OCI-LY7 (cell line): ENCODE results near the gene EPN1. TPM values are rescaled to one million over a fixed set of nuclear protein-coding genes. Genes with fewer than 3 reads are reported as not detected.
"Not testable (repeated sequence)": the region's sequence is repeated elsewhere in the genome, so short reads cannot be mapped to it uniquely, and the experiment has no call there.

Experiments used
- BruUV-seq: library from RNA; stranded (reverse); fragments of 400-500 nt; replicated peaks from 2 replicates; lab custom pipeline; 2021; lab: Mats Ljungman, UMichigan
- CTCF ChIA-PET: fragments of 300-600 bp; sonication (Branson Sonifier 250); formaldehyde crosslinking; loops from one replicate; lab custom pipeline; 2022; ENCODE audit warnings: antibody characterized with exemption; ENCODE audit not compliant: unreplicated experiment; lab: Charles Lee
- POLR2A ChIA-PET: fragments of 300-600 bp; sonication (Branson Sonifier 250); formaldehyde crosslinking; loops from one replicate; lab custom pipeline; 2022; ENCODE audit warnings: antibody characterized with exemption; lab: Charles Lee
- DNase-seq: peaks from one replicate; pipeline ENCODE4 v3.0.0-alpha.2; 2015; ENCODE audit warnings: low spot score
- H2AFZ ChIP-seq: fragments of 200-600 bp; sonication (generic), shearing (Covaris generic); 2 replicates; pipeline ENCODE4 v1.6.1; 2014; ENCODE audit warnings: mild to moderate bottlenecking, antibody characterized with exemption, low read length, moderate library complexity
- H3K27ac ChIP-seq: fragments of 200-600 bp; sonication (generic); 2 replicates; pipeline ENCODE4 v1.5.1; 2014; ENCODE audit warnings: mixed run types, low read depth, mild to moderate bottlenecking, moderate library complexity, low read length, inconsistent platforms; ENCODE audit not compliant: poor library complexity, severe bottlenecking
- H3K36me3 ChIP-seq: fragments of 200-600 bp; sonication (generic); 2 replicates; pipeline ENCODE4 v1.6.1; 2014; ENCODE audit warnings: mild to moderate bottlenecking, antibody characterized with exemption, low read length, moderate library complexity, mixed read lengths; ENCODE audit not compliant: insufficient read depth
- H3K4me1 ChIP-seq: fragments of 200-600 bp; sonication (generic); 2 replicates; pipeline ENCODE4 v1.5.1; 2014; ENCODE audit warnings: mild to moderate bottlenecking, low read length; ENCODE audit not compliant: insufficient read depth, poor library complexity, severe bottlenecking
- H3K4me2 ChIP-seq: fragments of 200-600 bp; sonication (generic); 2 replicates; pipeline ENCODE4 v1.6.1; 2014; ENCODE audit warnings: mild to moderate bottlenecking, low read length
- H3K4me3 ChIP-seq: fragments of 200-600 bp; sonication (generic); 2 replicates; pipeline ENCODE4 v1.5.1; 2014; ENCODE audit warnings: mild to moderate bottlenecking, low read depth, low read length; ENCODE audit not compliant: poor library complexity, severe bottlenecking
- H3K79me2 ChIP-seq: fragments of 200-600 bp; sonication (generic); 2 replicates; pipeline ENCODE4 v1.6.1; 2016; ENCODE audit warnings: low read depth, mild to moderate bottlenecking, low read length, moderate library complexity, mixed read lengths; ENCODE audit not compliant: insufficient read depth
- H3K9me2 ChIP-seq: fragments of 200-600 bp; sonication (generic); 2 replicates; pipeline ENCODE4 v1.6.1; 2016; ENCODE audit warnings: mild to moderate bottlenecking, low read length, mixed read lengths; ENCODE audit not compliant: insufficient read depth
- H3K9me3 ChIP-seq: fragments of 200-600 bp; sonication (generic); 2 replicates; pipeline ENCODE4 v1.6.1; 2014; ENCODE audit warnings: mild to moderate bottlenecking, mixed run types, low read length, mixed read lengths
- H4K20me1 ChIP-seq: fragments of 200-600 bp; sonication (generic); 2 replicates; pipeline ENCODE4 v1.6.1; 2014; ENCODE audit warnings: mild to moderate bottlenecking, antibody characterized with exemption, low read length, moderate library complexity, mixed read lengths; ENCODE audit not compliant: insufficient read depth
- EZH2phosphoT487 ChIP-seq: fragments of 200-600 bp; sonication (generic); IDR thresholded peaks from 2 replicates; pipeline ENCODE4 v1.6.1; 2018; ENCODE audit warnings: low read depth, borderline replicate concordance, mild to moderate bottlenecking, mixed run types, antibody characterized with exemption, low read length, moderate library complexity, mixed read lengths
- intact Hi-C: fragments of 100-400 bp; cut with micrococcal nuclease; formaldehyde crosslinking; loops from one replicate; pipeline ENCODE4 v1.10.0; 2022; ENCODE audit not compliant: unreplicated experiment
- total RNA-seq, 2 experiments: library from RNA; depleted of rRNA in 1 of 2; stranded (reverse); fragments of >200 nt in 1 of 2; shearing (Covaris generic) in 1 of 2; gene quantifications; 2 replicates each; pipeline ENCODE4 v1.2.3, GENCODE V29; 2014 to 2022
- TF ChIP-seq, protein P1 (sequence below): fragments of 200-600 bp; sonication (generic); conservative IDR thresholded peaks from 2 replicates; pipeline ENCODE4 v1.5.1; 2014; ENCODE audit warnings: mild to moderate bottlenecking, antibody characterized with exemption, low read length, moderate library complexity, mixed read lengths

Gene EPN1
- total RNA-seq, 2 experiments from 2014 or later, result 40.5 to 120 TPM

DNA sequence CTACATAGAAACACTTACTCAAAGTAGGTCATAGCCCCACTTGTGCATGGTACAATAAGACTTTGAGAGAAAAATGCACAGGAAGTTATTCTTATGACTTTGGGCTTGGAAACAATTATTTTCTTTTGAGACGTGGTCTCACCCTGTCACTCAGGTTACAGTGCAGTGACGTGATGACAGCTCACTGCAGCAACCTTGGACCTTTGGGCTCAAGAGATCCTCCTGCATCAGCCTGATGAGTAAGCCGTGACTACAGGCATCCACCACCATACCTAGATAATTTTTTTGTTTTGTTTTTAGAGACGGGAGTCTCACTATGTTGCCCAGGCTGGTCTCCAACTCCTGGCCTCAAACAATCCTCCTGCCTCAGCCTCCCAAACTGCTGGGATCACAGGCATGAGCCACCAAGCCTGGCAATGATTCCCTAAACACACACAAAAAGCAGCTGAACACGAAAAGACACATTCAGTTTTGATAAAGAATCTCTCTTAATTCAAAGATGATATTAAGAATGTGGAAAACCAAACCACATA is 45.3 kb downstream of the EPN1 start:
- Histone ChIP-seq H3K4me3 (no peak overlapping the region), H3K4me1 (no peaks in the 10 kb centered on the region), H3K9me2 (no peaks in the 10 kb centered on the region), H2AFZ (no peak overlapping the region), H3K36me3 (no peaks in the 10 kb centered on the region), H3K79me2 (no peaks in the 10 kb centered on the region), H3K27ac (no peak overlapping the region), H4K20me1 (no peaks in the 10 kb centered on the region), H3K9me3 (peaks cover 10% of the 10 kb centered on the region; the same call in 1 of the 2 replicates), H3K4me2 (no peak overlapping the region)
- POLR2A ChIA-PET, result no interaction called here
- DNase-seq, result no peak
- intact Hi-C loops, result no loop called here
- BruUV-seq, result no TSS peak
- no peak for TF ChIP-seq EZH2phosphoT487
- TF ChIP-seq, protein P1, sequence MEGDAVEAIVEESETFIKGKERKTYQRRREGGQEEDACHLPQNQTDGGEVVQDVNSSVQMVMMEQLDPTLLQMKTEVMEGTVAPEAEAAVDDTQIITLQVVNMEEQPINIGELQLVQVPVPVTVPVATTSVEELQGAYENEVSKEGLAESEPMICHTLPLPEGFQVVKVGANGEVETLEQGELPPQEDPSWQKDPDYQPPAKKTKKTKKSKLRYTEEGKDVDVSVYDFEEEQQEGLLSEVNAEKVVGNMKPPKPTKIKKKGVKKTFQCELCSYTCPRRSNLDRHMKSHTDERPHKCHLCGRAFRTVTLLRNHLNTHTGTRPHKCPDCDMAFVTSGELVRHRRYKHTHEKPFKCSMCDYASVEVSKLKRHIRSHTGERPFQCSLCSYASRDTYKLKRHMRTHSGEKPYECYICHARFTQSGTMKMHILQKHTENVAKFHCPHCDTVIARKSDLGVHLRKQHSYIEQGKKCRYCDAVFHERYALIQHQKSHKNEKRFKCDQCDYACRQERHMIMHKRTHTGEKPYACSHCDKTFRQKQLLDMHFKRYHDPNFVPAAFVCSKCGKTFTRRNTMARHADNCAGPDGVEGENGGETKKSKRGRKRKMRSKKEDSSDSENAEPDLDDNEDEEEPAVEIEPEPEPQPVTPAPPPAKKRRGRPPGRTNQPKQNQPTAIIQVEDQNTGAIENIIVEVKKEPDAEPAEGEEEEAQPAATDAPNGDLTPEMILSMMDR, result no peak
- CTCF ChIA-PET, result no interaction called here

DNA sequence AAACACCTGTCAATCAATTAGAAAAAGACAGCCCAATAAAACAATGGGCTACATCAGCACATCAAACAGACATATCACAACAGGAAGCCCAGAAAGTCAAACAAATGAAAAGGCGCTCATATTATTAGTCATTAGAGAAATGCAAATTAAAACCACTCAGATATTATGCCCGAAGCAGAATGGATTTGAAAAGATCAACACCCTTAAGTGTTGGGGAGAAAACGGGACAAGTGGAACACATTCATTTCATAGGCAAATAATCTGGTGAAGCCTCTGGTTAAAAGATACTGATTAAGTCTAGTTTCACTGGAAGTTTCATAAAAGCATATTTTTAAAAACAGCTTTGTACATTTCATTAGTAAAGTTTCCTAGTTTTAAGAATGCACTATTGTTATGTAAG is 45.8 kb downstream of the EPN1 start:
- H3K9me3 ChIP-seq, result peaks cover 10% of the 10 kb centered on the region; the same call in 1 of the 2 replicates
- H3K4me2 ChIP-seq, result no peak overlapping the region
- no peak overlapping the region for H3K27ac ChIP-seq
- POLR2A ChIA-PET, result no interaction called here
- intact Hi-C loops, result no loop called here
- no peaks in the 10 kb centered on the region for H3K79me2 ChIP-seq
- no peak for TF ChIP-seq EZH2phosphoT487
- TF ChIP-seq, protein P1, result no peak
- CTCF ChIA-PET, result no interaction called here
- DNase-seq, result no peak
- no peaks in the 10 kb centered on the region for H3K4me1 ChIP-seq
- no peak overlapping the region for H3K4me3 ChIP-seq
- BruUV-seq, result no TSS peak
- no peak overlapping the region for H2AFZ ChIP-seq
- no peaks in the 10 kb centered on the region for H3K9me2 ChIP-seq
- no peaks in the 10 kb centered on the region for H4K20me1 ChIP-seq
- H3K36me3 ChIP-seq, result no peaks in the 10 kb centered on the region

DNA sequence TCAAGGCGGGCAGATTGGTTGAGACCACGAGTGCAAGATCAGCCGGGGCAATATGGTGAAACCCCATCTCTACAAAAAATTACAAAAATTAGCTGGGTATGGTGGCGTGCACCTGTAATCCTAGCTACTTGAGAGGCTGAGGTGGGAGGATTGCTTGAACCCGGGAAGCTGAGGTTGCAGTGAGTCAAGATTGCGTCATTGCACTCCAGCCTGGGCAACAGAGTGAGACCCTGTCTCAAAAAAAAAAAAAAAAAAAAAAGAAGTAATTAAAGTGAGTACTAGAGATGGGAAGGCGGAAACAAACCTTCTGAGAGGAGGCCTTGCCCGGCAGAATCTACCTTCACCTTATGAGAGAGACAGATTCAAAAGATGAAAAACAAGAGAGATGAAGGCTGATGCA is 48.5 kb downstream of the EPN1 start:
- Histone ChIP-seq H3K9me2 (no peaks in the 10 kb centered on the region), H3K4me1 (no peaks in the 10 kb centered on the region)
- POLR2A ChIA-PET, result no interaction called here

DNA sequence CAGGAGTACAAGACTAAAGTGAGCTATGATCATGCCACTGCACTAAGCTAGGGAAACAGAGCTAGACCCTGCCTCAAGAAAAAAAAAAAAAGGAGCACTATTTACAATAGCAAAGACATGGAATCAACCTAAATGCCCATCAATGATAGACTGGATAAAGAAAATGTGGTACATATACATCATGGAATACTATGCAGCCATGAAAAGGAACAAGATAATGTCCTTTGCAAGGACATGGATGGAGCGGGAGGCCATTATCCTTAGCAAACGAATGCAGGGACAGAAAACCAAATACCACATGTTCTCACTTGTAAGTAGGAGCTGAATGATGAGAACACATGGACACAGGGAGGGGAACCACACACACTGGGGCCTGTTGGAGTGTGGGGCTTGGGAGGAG is 55.4 kb downstream of the EPN1 start:
- BruUV-seq, result not testable (repeated sequence)

More for the DNA sequence above, 48.5 kb downstream of the EPN1 start:
- DNase-seq, result no peak
- no TSS peak for BruUV-seq
- TF ChIP-seq EZH2phosphoT487, result no peak
- TF ChIP-seq, protein P1, result no peak
- intact Hi-C loops, result no loop called here
- Histone ChIP-seq H3K9me3 (peaks cover 10% of the 10 kb centered on the region; the same call in 1 of the 2 replicates), H2AFZ (no peak overlapping the region), H3K4me2 (no peak overlapping the region), H4K20me1 (no peaks in the 10 kb centered on the region), H3K36me3 (no peaks in the 10 kb centered on the region), H3K79me2 (no peaks in the 10 kb centered on the region), H3K27ac (no peak overlapping the region), H3K4me3 (no peak overlapping the region)
- CTCF ChIA-PET, result no interaction called here

More for the DNA sequence above, 55.4 kb downstream of the EPN1 start:
- H4K20me1 ChIP-seq, H3K4me2 ChIP-seq, H3K9me2 ChIP-seq, H2AFZ ChIP-seq, POLR2A ChIA-PET, H3K4me3 ChIP-seq, H3K36me3 ChIP-seq, intact Hi-C loops, H3K4me1 ChIP-seq, H3K27ac ChIP-seq, H3K79me2 ChIP-seq, DNase-seq, H3K9me3 ChIP-seq: not testable (repeated sequence)
- CTCF ChIA-PET, result interaction anchor here (0.6 kb wide), 1 partner anchor 12 kb away, joined by 6 read pairs; no protein-coding TSS in a partner anchor
